KOPT-K1 (cell line): ENCODE results near the gene TSPAN31.
A peak's percentile ranks its signal among the peaks of the same experiment; 100 is the strongest.

ENCODE experiments used
- H3K27ac ChIP-seq: fragments of 200-600 bp; sonication (generic); 2 replicates; pipeline ENCODE4 v1.5.1; 2016; ENCODE audit warnings: antibody characterized with exemption, mild to moderate bottlenecking, low read depth, low read length; ENCODE audit not compliant: poor library complexity, severe bottlenecking
- H3K36me3 ChIP-seq: fragments of 200-600 bp; sonication (generic); 2 replicates; pipeline ENCODE4 v1.5.1; 2017; ENCODE audit warnings: antibody characterized with exemption, mild to moderate bottlenecking, low read length, moderate library complexity; ENCODE audit not compliant: insufficient read depth
- H3K9me3 ChIP-seq: fragments of 200-600 bp; sonication (generic); 2 replicates; pipeline ENCODE4 v1.5.1; 2017; ENCODE audit warnings: antibody characterized with exemption, low read length, mild to moderate bottlenecking; ENCODE audit not compliant: insufficient read depth, poor library complexity, severe bottlenecking

Gene TSPAN31

GRCh38 chr12:57751788-57752667 is 7.2 kb downstream of the TSPAN31 start, which contains the start of gene CDK4:
Gene CDK4, minus strand, starts transcription at chr12:57752310. Its CDS starts 593 bp downstream, at chr12:57751717.
- H3K36me3 ChIP-seq: peaks cover 43% of the 10 kb centered on the region
- peak within 1 kb of the TSS; percentile 93 for H3K27ac ChIP-seq
- H3K9me3 ChIP-seq: no peaks in the 10 kb centered on the region

- H3K27ac ChIP-seq: peak overlapping the region; percentile 48
- H3K36me3 ChIP-seq: peaks cover 43% of the 10 kb centered on the region
- H3K9me3 ChIP-seq: no peaks in the 10 kb centered on the region
Observed at GRCh38 chr12:57752668-57753000, 7.8 kb downstream of the TSPAN31 start.

- peaks cover 43% of the 10 kb centered on the region for H3K36me3 ChIP-seq
- no peaks in the 10 kb centered on the region for H3K9me3 ChIP-seq
- no peak overlapping the region for H3K27ac ChIP-seq
Observed at GRCh38 chr12:57753756-57754337, 9.0 kb downstream of the TSPAN31 start.

- H3K9me3 ChIP-seq: no peaks in the 10 kb centered on the region
- H3K36me3 ChIP-seq: peaks cover 43% of the 10 kb centered on the region
- peak within 1 kb of the TSS; percentile 45 for H3K27ac ChIP-seq
Observed at GRCh38 chr12:57754411-57755193, 9.8 kb downstream of the TSPAN31 start, which contains the start of gene MARCHF9. Gene MARCHF9, plus strand, starts transcription at chr12:57755103. Its CDS starts 426 bp downstream, at chr12:57755529.

GRCh38 chr12:57755194-57755453 is 10.3 kb downstream of the TSPAN31 start:
- peak overlapping the region; percentile 45 for H3K27ac ChIP-seq
- no peaks in the 10 kb centered on the region for H3K9me3 ChIP-seq
- peaks cover 43% of the 10 kb centered on the region for H3K36me3 ChIP-seq

GRCh38 chr12:57755454-57756372 is 10.9 kb downstream of the TSPAN31 start:
- H3K9me3 ChIP-seq: no peaks in the 10 kb centered on the region
- peaks cover 43% of the 10 kb centered on the region for H3K36me3 ChIP-seq
- H3K27ac ChIP-seq: peak overlapping the region; percentile 45

GRCh38 chr12:57756406-57757341 is 11.8 kb downstream of the TSPAN31 start:
- H3K9me3 ChIP-seq: no peaks in the 10 kb centered on the region
- peak overlapping the region; percentile 45 for H3K27ac ChIP-seq
- peaks cover 49% of the 10 kb centered on the region for H3K36me3 ChIP-seq

GRCh38 chr12:57757771-57758170 is 12.9 kb downstream of the TSPAN31 start:
- Histone ChIP-seq H3K27ac (no peak overlapping the region), H3K9me3 (no peaks in the 10 kb centered on the region)

GRCh38 chr12:57758552-57759359 is 13.9 kb downstream of the TSPAN31 start:
- no peaks in the 10 kb centered on the region for H3K9me3 ChIP-seq
- peaks cover 64% of the 10 kb centered on the region for H3K36me3 ChIP-seq
- H3K27ac ChIP-seq: no peak overlapping the region

More at GRCh38 chr12:57757771-57758170, 12.9 kb downstream of the TSPAN31 start:
- peaks cover 59% of the 10 kb centered on the region for H3K36me3 ChIP-seq

GRCh38 chr12:57759360-57759980 is 14.6 kb downstream of the TSPAN31 start:
- Histone ChIP-seq H3K36me3 (peaks cover 64% of the 10 kb centered on the region), H3K27ac (no peak overlapping the region), H3K9me3 (no peaks in the 10 kb centered on the region)

- Histone ChIP-seq H3K36me3 (peaks cover 64% of the 10 kb centered on the region), H3K9me3 (no peaks in the 10 kb centered on the region), H3K27ac (no peak overlapping the region)
Observed at GRCh38 chr12:57760347-57760982, 15.6 kb downstream of the TSPAN31 start.

- no peaks in the 10 kb centered on the region for H3K9me3 ChIP-seq
- peaks cover 64% of the 10 kb centered on the region for H3K36me3 ChIP-seq
- no peak overlapping the region for H3K27ac ChIP-seq
Observed at GRCh38 chr12:57761391-57761998, 16.7 kb downstream of the TSPAN31 start.
